GM23338 (cell line): ENCODE measurements around the gene CZIB. TPM values are rescaled to one million over a fixed set of nuclear protein-coding genes. Genes with fewer than 3 reads are reported as not detected.

Experiments used
- ATAC-seq: fragments of 200-7000 bp; cut with Tn5 transposase; 3 replicates; pipeline ENCODE4 v1.9.1; 2020
- DNase-seq: peaks from one replicate; pipeline ENCODE4 v3.0.0-alpha.2; 2015; ENCODE audit warnings: low spot score
- H2AFZ ChIP-seq: fragments of 200-600 bp; sonication (generic); 2 replicates; pipeline ENCODE4 v1.8.0; 2016; ENCODE audit warnings: antibody characterized with exemption, mild to moderate bottlenecking, moderate library complexity
- H3F3A ChIP-seq: fragments of 200-600 bp; sonication (generic); replicated peaks from 2 replicates; pipeline ENCODE4 v1.8.0; 2017; ENCODE audit warnings: antibody characterized with exemption, mixed run types, low read depth
- H3K27ac ChIP-seq: fragments of 200-600 bp; sonication (generic); 2 replicates; pipeline ENCODE4 v1.6.1; 2016; ENCODE audit warnings: low read depth
- H3K27me3 ChIP-seq: fragments of 200-600 bp; sonication (generic); 2 replicates; pipeline ENCODE4 v1.8.0; 2016; ENCODE audit warnings: mild to moderate bottlenecking, mixed run types, moderate library complexity; ENCODE audit not compliant: insufficient read depth
- H3K36me3 ChIP-seq: fragments of 200-600 bp; sonication (generic); 2 replicates; pipeline ENCODE4 v1.8.0; 2016; ENCODE audit warnings: mild to moderate bottlenecking; ENCODE audit not compliant: insufficient read depth
- H3K4me1 ChIP-seq: fragments of 200-600 bp; sonication (generic); 2 replicates; pipeline ENCODE4 v1.8.0; 2016; ENCODE audit warnings: mild to moderate bottlenecking, moderate library complexity; ENCODE audit not compliant: insufficient read depth
- H3K4me2 ChIP-seq: fragments of 200-600 bp; sonication (generic); 2 replicates; pipeline ENCODE4 v1.7.1; 2017; ENCODE audit warnings: mixed run types
- H3K4me3 ChIP-seq: fragments of 200-600 bp; sonication (generic); 2 replicates; pipeline ENCODE4 v1.6.1; 2016; ENCODE audit warnings: mixed run types
- H3K79me2 ChIP-seq: fragments of 200-600 bp; sonication (generic); replicated peaks from 2 replicates; pipeline ENCODE4 v1.8.0; 2017; ENCODE audit warnings: mild to moderate bottlenecking; ENCODE audit not compliant: insufficient read depth
- H3K9me2 ChIP-seq: fragments of 200-600 bp; sonication (generic); 2 replicates; pipeline ENCODE4 v1.8.0; 2017; ENCODE audit not compliant: insufficient read depth
- H4K20me1 ChIP-seq: fragments of 200-600 bp; sonication (generic); replicated peaks from 2 replicates; pipeline ENCODE4 v1.8.0; 2017; ENCODE audit warnings: mild to moderate bottlenecking; ENCODE audit not compliant: insufficient read depth
- H3K27ac Mint-ChIP-seq: 2 replicates; pipeline ENCODE4 v1.8.0; 2020; ENCODE audit warnings: inconsistent platforms, mild to moderate bottlenecking, moderate library complexity, mixed read lengths
- H3K27me3 Mint-ChIP-seq: 3 replicates; pipeline ENCODE4 v1.8.0; 2022; ENCODE audit warnings: low read depth, mild to moderate bottlenecking, moderate library complexity, mixed read lengths, inconsistent platforms; ENCODE audit not compliant: insufficient read depth, poor library complexity
- H3K36me3 Mint-ChIP-seq: 3 replicates; pipeline ENCODE4 v1.8.0; 2021; ENCODE audit warnings: low read depth, mild to moderate bottlenecking, inconsistent platforms, moderate library complexity, mixed read lengths
- H3K4me1 Mint-ChIP-seq: 3 replicates; pipeline ENCODE4 v1.8.0; 2020; ENCODE audit warnings: mild to moderate bottlenecking, inconsistent platforms, mixed read lengths
- H3K4me3 Mint-ChIP-seq: 3 replicates; pipeline ENCODE4 v1.8.0; 2021; ENCODE audit warnings: moderate library complexity, mild to moderate bottlenecking, inconsistent platforms, mixed read lengths
- H3K9me3 Mint-ChIP-seq: 3 replicates; pipeline ENCODE4 v1.8.0; 2020; ENCODE audit warnings: moderate library complexity, mild to moderate bottlenecking, inconsistent platforms, mixed read lengths
- CREB1 ChIP-seq: fragments of 250-450 bp; sonication (Bioruptor Pico); IDR thresholded peaks from 2 replicates; pipeline ENCODE4 v1.5.0; 2020; ENCODE audit warnings: low read depth, mild to moderate bottlenecking, moderate library complexity
- CTCF ChIP-seq, 2 experiments: fragments of 200-600 bp in 1 of 2; sonication (generic) in 1 of 2; conservative IDR thresholded peaks; 2 replicates each; pipeline versions ENCODE4 v1.5.1 to v1.6.1; 2016 to 2017; ENCODE audit warnings: antibody characterized with exemption in 2 of 2, low read depth in 2 of 2, mild to moderate bottlenecking in 2 of 2, moderate library complexity in 1 of 2
- ETS1 ChIP-seq: IDR thresholded peaks from 2 replicates; pipeline ENCODE4 v1.6.1; 2016; ENCODE audit warnings: antibody characterized with exemption
- EZH2 ChIP-seq: fragments of 200-600 bp; sonication (generic); IDR thresholded peaks from one replicate; pipeline ENCODE4 v1.8.0; 2017; ENCODE audit warnings: antibody characterized with exemption, mild to moderate bottlenecking, low read depth; ENCODE audit not compliant: unreplicated experiment
- EZH2phosphoT487 ChIP-seq: fragments of 200-600 bp; sonication (generic); IDR thresholded peaks from one replicate; pipeline ENCODE4 v1.8.1; 2018; ENCODE audit warnings: antibody characterized with exemption; ENCODE audit not compliant: unreplicated experiment
- JUNB ChIP-seq: IDR thresholded peaks from one replicate; pipeline ENCODE4 v1.6.1; 2016; ENCODE audit warnings: antibody characterized with exemption; ENCODE audit not compliant: unreplicated experiment
- POLR2AphosphoS5 ChIP-seq: IDR thresholded peaks from 2 replicates; pipeline ENCODE4 v1.6.1; 2016; ENCODE audit warnings: antibody characterized with exemption, low read depth
- ZNF114 ChIP-seq: fragments of 250-450 bp; sonication (Bioruptor Pico); IDR thresholded peaks from 2 replicates; pipeline ENCODE4 v1.5.0; 2020; ENCODE audit warnings: mild to moderate bottlenecking, moderate library complexity
- ZNF331 ChIP-seq: fragments of 250-450 bp; sonication (Bioruptor Pico); IDR thresholded peaks from 2 replicates; pipeline ENCODE4 v1.5.0; 2020; ENCODE audit warnings: low read depth, mild to moderate bottlenecking, moderate library complexity
- polyA plus RNA-seq: library from polyadenylated mRNA; unstranded; fragments of >200 nt; fragmentation: Nextera tagmentation; extraction: Ambion mirVana; gene quantifications from 2 replicates; pipeline ENCODE4 v1.2.1, GENCODE V29; 2016
- total RNA-seq: library from RNA; depleted of rRNA; stranded (reverse); fragments of >200 nt; shearing (Covaris generic); gene quantifications from 2 replicates; pipeline ENCODE4 v1.2.3, GENCODE V29; 2014
- TF ChIP-seq, protein P1 (sequence below): fragments of 250-450 bp; sonication (Bioruptor Pico); IDR thresholded peaks from 2 replicates; pipeline ENCODE4 v1.5.0; 2020; ENCODE audit warnings: mild to moderate bottlenecking, moderate library complexity

The CZIB gene
- total and polyA plus RNA-seq, 2 experiments from 2014 or later = 59.8 to 84.1 TPM

DNA sequence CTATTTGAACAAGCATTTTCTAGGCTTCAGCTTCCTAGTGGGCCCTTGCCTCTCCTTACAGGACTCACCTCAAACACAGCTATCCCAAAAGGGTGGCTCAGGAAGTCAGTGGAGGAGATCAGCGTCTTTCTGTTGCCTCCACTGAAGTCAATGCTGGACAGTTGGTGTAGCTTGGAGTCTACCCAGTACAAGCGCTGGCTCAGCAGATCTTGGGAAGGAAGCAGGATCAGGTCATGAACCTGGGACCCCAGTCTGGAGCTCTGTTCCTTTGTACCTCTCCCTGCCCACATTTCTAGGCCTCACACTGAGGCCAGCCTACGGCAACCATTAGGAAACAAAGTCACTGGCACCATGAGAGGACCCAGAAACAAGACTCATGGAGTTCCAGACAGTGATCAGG lies 41.6 kb upstream of the CZIB start:
- no peak for TF ChIP-seq EZH2phosphoT487
- no peak for TF ChIP-seq CREB1 (CRISPR knock-in tag)
- no peak for TF ChIP-seq JUNB
- no peak for TF ChIP-seq ZNF331 (CRISPR knock-in tag)
- TF ChIP-seq ZNF114 = no peak
- TF ChIP-seq, protein P1, sequence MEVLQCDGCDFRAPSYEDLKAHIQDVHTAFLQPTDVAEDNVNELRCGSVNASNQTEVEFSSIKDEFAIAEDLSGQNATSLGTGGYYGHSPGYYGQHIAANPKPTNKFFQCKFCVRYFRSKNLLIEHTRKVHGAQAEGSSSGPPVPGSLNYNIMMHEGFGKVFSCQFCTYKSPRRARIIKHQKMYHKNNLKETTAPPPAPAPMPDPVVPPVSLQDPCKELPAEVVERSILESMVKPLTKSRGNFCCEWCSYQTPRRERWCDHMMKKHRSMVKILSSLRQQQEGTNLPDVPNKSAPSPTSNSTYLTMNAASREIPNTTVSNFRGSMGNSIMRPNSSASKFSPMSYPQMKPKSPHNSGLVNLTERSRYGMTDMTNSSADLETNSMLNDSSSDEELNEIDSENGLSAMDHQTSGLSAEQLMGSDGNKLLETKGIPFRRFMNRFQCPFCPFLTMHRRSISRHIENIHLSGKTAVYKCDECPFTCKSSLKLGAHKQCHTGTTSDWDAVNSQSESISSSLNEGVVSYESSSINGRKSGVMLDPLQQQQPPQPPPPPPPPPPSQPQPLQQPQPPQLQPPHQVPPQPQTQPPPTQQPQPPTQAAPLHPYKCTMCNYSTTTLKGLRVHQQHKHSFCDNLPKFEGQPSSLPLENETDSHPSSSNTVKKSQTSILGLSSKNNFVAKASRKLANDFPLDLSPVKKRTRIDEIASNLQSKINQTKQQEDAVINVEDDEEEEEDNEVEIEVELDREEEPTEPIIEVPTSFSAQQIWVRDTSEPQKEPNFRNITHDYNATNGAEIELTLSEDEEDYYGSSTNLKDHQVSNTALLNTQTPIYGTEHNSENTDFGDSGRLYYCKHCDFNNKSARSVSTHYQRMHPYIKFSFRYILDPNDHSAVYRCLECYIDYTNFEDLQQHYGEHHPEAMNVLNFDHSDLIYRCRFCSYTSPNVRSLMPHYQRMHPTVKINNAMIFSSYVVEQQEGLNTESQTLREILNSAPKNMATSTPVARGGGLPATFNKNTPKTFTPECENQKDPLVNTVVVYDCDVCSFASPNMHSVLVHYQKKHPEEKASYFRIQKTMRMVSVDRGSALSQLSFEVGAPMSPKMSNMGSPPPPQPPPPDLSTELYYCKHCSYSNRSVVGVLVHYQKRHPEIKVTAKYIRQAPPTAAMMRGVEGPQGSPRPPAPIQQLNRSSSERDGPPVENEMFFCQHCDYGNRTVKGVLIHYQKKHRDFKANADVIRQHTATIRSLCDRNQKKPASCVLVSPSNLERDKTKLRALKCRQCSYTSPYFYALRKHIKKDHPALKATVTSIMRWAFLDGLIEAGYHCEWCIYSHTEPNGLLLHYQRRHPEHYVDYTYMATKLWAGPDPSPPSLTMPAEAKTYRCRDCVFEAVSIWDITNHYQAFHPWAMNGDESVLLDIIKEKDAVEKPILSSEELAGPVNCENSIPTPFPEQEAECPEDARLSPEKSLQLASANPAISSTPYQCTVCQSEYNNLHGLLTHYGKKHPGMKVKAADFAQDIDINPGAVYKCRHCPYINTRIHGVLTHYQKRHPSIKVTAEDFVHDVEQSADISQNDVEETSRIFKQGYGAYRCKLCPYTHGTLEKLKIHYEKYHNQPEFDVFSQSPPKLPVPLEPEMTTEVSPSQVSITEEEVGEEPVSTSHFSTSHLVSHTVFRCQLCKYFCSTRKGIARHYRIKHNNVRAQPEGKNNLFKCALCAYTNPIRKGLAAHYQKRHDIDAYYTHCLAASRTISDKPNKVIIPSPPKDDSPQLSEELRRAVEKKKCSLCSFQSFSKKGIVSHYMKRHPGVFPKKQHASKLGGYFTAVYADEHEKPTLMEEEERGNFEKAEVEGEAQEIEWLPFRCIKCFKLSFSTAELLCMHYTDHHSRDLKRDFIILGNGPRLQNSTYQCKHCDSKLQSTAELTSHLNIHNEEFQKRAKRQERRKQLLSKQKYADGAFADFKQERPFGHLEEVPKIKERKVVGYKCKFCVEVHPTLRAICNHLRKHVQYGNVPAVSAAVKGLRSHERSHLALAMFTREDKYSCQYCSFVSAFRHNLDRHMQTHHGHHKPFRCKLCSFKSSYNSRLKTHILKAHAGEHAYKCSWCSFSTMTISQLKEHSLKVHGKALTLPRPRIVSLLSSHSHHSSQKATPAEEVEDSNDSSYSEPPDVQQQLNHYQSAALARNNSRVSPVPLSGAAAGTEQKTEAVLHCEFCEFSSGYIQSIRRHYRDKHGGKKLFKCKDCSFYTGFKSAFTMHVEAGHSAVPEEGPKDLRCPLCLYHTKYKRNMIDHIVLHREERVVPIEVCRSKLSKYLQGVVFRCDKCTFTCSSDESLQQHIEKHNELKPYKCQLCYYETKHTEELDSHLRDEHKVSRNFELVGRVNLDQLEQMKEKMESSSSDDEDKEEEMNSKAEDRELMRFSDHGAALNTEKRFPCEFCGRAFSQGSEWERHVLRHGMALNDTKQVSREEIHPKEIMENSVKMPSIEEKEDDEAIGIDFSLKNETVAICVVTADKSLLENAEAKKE (CRISPR knock-in tag) = no peak
- no peak for TF ChIP-seq POLR2AphosphoS5
- no peak for TF ChIP-seq CTCF (conservative IDR thresholded peaks at IDR 0.05; ENCODE audit: low read depth in 2 of 2)
- TF ChIP-seq ETS1 = no peak
- no peak for TF ChIP-seq EZH2
- H3K4me3 Mint-ChIP-seq = no peak overlapping the region
- Histone ChIP-seq H3K27me3 (no peaks in the 10 kb centered on the region), H4K20me1 (peaks cover 6% of the 10 kb centered on the region; the same call in 1 of the 2 replicates), H3K4me2 (no peak overlapping the region), H3K36me3 (peaks cover 68% of the 10 kb centered on the region), H3K27ac (no peak overlapping the region), H3K9me2 (no peaks in the 10 kb centered on the region), H2AFZ (no peak overlapping the region), H3F3A (peaks cover 3% of the 10 kb centered on the region; the same call in 1 of the 2 replicates), H3K4me1 (no peaks in the 10 kb centered on the region), H3K79me2 (no peaks in the 10 kb centered on the region), H3K4me3 (no peak overlapping the region)
- peaks cover 6% of the 10 kb centered on the region for H3K27me3 Mint-ChIP-seq
- no peaks in the 10 kb centered on the region for H3K9me3 Mint-ChIP-seq
- H3K36me3 Mint-ChIP-seq = peaks cover 100% of the 10 kb centered on the region
- no peak for ATAC-seq
- no peak overlapping the region for H3K27ac Mint-ChIP-seq
- DNase-seq = no peak
- H3K4me1 Mint-ChIP-seq = no peaks in the 10 kb centered on the region
